GM19025 (cell line): ENCODE measurements around the gene LINGO3.

Source experiments
- ATAC-seq: cut with Tn5 transposase; IDR thresholded peaks from one replicate; pipeline ENCODE4 v1.9.1; 2021; ENCODE audit warnings: mild to moderate bottlenecking, low read depth, moderate library complexity; ENCODE audit not compliant: unreplicated experiment

The LINGO3 gene

DNA sequence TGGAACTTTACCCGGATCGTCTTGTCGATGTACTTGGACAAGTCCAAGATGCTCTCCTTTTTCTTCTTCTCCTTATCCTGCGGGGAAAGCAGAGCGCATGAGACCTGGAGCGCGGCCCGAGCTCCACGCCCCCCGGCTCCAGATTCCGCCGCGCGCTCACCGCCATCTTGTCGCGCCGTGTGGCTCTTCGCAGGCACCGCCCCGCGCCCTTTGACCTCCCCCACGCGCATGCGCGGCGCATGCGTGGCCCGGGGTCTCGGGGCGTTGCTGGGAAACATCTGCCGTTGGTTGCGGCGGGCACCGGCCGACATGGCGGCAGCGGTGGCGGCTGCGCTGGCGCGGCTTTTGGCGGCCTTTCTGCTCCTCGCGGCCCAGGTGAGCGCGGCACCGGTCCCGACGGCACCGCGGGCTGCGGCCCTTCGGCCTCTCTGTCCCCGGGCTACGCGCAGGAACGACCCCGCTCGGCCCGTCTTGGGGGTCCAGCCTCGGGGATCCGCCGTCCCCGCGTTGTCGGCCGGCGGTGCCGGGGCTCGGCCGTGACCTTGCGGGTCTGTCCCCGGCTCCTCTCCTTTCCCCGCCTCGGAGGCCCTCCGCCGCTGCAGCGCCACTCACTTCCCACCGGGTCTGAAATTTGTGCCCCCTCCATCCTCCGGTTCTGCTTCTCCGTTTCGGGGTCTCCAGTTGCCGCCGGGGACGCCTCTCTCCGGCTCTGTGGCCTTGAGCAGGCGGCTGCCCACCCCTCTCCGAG, 20.6 kb upstream of the LINGO3 start, which contains the start of the genes LSM7 and SPPL2B:
LSM7 (minus strand) TSS at position 186 of the 748 bp plus-strand sequence; CDS start at position 166, 20 bp downstream.
SPPL2B (plus strand) TSS at position 284 of the 748 bp plus-strand sequence; CDS start at position 310, 26 bp downstream.
- ATAC-seq, result peak; percentile 56

DNA sequence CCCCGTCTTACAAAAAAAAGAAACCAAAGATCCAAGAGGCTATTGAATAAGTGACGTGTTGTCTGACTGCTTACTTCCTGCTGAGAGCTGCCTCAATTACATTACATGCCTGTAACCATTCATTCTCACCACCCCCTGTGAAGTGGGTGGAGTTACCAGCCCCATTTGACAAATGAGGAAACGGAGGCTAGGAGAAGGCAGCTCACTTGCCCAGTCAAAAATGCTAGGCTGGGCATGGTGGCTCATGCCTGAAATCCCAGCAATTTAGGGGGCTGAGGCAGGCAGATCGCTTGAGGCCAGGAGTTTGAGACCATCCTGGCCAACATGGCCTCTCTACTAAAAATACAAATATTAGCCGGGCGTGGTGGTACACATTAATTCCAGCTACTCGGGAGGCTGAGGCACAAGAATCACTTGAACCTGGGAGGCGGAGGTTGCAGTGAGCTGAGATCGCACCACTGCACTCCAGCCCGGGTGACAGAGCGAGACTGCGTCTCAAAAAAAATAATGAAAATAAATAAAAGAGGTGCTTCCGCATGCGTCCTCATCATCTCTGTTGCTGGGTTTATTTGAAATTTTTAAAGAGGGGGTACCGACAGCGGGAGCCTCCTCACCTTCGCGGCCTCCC, 19.9 kb upstream of the LINGO3 start:
- no peak for ATAC-seq

DNA sequence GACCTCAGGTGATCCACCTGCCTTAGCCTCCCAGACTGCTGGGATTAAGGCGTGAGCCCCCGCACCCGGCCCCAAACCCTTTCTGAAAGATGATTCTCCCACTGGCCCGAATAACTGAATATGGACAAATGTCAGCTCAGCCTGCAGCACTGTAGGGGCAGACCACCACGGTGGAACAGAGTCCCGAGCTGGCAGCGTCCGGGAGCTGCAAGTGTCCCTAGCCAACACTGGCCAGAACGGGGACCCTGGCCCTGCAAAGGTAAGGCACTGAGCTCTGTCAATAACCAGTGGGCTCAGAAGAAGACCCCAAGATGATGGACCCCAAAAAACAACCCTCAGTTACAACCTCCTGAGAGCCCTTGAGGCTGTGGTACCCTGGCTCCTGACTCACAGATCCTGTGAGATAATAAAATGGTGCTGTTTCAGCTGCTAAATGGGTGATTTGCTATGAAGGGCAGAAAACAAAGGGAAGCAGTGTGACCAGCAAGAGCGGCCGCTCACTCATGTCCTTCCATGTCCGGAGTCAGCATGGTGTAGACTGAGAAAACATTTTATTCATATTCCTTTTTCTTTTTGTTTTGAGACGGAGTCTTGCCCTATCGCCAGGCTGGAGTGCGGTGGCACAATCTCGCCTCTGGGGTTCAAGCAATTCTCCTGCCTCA, 18.9 kb upstream of the LINGO3 start:
- ATAC-seq, result no peak

DNA sequence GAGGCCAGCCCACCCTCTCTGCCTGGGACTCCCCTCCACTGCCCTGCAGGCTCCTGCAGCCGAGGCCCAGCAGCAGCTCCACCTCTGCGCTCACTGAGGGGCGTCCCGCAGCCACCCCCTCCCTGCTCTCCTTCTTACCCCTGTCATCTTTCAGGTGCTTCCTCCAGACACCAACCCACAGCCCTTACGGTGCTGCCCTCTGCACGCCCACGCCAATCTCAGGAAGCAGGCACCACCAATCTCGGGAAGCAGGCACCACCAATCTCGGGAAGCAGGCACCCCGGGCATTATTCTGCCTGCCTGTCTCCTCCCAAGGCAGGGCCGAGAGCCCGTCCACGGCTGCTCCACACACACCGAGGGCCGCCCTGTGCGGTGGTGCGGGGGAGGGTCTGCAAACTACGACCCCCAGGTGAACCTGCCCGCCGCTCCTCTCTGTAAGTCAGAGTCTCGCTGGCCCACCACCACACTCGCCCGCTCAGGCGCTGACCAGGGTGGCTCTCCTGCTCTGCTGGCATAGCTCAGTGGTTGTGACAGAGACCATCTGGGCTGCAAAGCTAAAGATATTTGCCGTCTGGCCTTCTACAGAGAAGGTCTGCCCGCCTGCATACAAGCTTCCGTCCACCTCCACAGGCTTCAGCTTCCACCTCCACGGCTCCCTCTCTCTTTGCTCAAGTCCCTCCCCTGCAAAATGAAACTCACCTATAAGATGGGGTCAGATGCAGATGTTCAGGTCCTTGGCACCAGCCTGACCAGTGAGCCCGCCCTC, 17.5 kb upstream of the LINGO3 start:
- no peak for ATAC-seq

DNA sequence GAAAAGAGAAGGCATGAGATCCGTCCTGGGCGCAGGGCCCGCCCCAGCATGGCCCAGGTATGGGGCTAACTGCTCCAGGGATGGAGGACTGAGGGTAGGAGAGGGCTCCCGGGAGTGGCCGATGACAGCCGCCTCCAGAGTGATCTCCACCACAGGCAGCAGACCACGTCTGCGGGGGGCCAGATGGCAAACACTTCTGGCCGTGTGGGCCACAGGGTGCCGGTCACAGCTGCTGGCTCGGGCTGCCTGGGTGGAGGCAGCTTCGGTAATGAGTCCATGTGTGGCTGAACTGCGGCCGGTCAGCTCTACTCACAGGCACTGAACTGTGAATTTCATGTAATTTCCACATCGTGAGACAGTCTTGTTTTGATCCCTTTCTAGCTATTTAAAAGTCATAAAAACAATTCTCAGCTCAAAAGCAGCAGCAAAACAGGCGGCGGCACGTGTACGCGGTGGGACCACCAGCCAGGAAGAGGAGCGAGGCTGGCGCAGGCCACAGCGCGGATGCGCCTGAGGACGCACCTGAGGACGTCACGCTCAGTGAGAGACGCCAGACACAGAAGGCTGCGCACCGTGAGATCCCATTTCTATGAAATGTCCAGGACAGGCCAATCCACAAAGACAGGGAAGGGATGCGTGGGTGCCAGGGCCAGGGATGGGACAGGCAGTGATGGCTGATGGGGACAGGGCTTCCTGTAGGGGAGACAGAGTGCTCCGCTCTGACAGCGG, 16.4 kb upstream of the LINGO3 start:
- no peak for ATAC-seq

DNA sequence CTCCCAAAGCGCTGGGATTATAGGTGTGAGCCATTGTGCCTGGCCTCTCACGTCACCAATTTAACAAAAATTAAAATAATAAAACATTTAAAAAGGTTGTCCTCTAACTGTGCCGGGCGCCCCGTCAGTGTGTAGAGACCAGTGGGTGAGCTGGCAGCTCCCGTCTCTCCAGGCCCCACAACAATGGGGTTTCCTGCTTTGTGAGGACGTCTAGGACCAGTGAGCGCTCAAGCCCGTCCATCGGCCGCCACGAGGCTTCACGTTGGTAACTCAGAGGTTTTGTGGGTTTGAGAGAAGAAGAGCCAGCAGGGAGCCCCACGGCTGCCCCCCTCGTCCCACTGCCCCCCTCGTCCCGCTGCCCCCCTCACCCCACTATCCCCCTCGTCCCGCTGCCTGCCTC, 15.8 kb upstream of the LINGO3 start:
- no peak for ATAC-seq

DNA sequence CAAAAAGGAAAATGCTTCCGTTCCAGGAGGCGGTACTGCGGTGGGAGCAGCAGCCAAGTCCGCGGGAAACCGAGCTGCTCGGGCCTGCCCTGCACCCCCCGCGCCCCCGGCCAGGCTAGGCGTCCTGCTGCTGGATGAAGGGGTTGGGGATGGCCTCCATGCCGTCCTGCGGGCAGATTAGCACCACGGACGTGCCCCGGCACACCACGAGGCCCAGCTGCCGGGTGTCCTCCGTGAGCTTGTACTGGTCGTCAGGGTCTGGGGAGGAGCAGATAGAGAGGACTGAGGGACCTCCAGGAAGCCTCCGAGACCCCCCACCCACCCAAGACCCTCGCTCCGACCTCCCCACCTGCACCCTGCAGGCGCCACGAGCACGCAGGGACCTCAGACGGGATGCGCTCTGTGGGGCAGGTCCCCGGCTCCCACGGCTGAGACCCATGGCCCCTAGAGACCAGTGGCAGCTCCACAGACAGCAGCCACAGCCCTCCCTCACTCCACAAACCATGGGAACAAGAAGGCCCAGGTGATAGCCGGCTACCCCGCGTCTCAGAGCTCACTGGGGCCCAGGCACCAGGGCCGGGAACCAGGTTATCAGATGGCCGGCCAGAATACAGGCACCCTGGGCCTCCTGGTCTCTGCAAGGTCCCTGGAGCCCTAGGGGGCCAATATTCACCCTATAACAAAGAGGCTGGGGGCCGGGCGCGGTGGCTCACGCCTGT, 13.8 kb upstream of the LINGO3 start:
- ATAC-seq, result no peak

DNA sequence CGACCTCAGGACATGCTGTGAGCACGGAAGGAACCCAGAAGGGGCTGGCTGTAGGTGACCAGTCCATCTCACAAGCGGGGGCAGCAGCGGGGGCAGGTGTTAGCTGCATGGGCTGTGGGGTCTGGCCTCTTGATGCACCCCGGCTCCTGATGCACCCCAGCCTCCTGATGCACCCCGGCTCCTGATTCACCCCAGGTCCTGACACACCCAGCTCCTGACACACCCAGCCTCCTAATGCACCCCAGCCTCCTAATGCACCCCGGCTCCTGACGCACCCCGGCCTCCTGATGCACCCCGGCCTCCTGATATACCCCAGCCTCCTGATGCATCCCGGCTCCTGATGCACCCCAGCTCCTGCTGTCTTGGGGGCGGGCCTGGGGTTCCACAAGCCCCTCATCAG, 13.0 kb upstream of the LINGO3 start:
- ATAC-seq, result no peak

DNA sequence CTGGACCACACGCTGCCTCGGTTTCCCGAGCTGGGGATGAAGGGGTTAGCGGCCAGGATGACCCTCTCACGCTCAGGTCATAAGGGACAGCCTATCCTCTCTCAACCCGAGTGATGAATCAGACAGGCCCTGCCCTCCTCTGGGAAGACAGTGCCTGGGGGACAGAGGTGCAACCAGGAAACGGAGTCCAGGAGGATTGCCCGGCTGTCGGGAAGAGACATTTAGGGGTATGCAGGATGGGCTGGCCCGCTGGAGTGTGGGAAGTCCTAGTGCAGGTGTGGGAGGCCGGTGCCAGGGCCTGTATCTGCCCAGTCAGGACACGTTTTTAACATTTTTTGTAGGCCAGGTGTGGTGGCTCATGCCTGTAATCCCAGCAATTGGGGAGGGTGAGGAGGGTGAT, 12.1 kb upstream of the LINGO3 start:
- ATAC-seq, result no peak

DNA sequence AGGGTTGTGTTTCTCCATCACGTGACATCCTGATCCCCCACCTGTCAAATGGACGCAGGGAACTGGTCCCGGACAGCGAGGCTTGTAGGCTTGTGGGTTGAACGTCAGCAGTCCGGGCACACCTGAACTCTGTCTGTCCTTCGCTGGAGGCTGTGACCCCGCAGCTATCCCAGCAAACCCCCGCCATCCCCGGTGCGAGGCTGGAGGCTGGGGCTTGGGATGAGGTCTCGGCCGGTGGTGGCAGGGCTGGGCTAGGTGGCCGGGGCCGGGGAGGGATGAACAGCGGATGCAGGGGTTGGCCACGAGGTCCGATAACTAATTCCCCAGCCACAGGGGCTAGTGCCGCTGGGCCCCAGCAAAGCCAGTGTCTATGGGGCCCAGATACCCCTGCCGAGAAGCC, 11.6 kb upstream of the LINGO3 start:
- no peak for ATAC-seq

DNA sequence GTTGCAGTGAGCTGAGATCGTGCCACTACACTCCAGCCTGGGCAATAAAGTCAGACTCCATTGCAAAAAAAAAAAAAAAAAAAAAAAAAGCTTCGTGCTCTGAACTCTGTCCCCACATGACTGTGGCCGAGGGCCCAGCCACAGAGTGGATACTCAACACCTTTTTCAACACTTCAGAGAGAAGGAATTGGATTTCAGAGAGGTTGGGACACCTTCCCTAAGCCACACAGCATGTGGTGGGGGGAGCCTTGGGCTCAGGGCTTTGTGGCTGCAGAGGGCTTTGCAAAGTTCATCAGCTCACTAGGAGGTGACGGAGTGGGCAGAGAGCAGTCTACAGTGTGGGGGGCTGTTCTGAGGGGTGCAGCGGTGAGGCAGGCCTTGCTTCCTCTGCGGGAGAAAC, 11.0 kb upstream of the LINGO3 start:
- ATAC-seq, result no peak

DNA sequence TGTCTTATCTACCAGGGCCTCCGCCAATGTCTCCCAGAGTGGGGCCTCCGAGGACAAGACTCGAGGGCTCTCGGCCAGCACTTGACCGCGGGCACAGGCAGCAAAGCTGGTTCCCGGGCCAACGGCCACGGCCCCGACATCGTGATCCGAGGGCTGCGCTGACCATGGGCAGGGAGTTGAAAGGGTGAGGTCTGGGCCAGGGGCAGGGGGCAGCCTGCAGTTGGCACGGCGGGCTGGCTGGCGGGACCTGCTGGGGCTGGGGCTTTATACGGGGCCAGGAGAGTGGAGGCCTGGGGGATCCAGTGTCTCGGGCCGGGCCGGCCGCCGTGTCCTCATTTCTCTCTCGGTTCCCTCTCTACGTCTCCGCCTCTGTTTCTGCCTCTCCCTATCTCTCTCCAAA, 9.8 kb upstream of the LINGO3 start:
- no peak for ATAC-seq

DNA sequence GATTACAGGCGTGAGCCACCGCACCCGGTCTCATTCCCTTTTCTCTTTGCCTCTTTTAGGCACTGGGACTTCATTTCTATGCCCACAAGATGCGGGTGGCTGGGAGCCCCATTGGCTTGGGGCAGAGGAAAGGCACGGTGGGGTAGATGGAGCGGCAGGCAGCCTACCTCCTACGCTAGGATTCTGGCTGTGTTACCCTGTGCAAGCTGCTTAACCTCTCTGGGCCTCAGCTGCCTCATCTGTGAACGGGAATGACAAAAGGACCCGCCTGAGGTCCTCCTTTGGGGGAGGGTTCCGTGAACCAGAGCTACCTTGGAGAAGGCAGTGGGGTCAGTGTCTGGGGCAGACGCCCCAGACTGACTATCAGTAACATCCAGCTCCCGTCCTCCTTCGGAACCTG, 9.3 kb upstream of the LINGO3 start:
- ATAC-seq, result no peak

DNA sequence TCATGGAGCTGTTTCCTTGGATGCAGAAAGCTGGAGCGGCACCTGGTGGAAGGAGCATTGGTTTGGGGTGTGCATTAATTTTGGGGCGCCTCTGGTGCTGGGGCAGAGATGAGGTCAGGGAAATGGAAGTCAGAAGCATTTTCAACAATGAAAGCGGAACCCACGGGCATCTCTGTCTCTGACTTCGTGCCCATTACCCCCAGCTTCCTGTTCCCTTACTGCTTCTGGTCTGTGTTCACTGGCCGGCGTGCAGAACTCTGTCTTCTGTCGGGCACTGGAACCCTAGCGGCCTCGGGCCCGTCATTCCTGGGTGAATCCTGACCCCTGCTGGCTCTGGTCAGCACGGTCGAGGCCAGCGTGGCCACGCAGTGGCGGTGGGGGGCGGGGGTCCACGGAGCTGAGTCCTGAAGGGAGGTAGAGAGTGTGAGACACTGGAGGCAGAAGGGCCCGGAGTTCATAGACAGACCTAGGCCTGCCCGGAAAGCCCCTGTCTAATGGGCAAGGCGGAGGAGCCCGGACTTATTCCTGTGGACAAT, 7.9 kb upstream of the LINGO3 start:
- ATAC-seq, result no peak

DNA sequence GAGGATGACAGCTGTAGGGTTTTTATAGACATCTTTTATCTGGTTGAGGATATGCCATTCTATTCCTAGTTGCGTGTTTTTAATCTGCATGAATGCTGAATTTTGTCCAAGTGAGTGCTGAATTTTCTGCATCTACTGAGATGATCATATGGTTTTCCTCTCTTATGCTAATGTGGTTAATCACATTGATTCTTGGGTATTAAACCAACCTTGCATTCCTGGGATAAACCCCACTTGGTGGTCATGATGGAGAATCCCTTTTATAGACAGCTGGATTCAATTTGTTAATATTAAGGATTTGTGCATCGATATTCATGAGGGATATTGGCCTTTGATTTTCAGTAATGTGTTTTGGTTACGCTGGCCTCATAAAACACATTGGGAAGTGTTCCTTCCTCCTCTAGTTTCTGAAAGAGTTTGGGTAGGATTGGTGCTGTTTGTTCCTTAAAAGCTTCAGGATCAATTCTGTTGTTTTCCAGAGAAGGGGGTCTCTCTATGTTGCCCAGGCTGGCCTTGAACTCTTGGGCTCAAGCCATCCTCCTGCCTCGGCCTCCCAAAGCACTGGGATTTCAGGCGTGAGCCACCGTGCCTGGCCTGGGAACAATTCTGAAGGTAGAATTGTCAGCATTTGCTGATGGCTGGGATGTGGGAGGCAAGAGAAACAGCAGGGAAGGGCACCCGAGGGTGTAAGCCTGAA, 7.3 kb upstream of the LINGO3 start:
- ATAC-seq, result no peak

DNA sequence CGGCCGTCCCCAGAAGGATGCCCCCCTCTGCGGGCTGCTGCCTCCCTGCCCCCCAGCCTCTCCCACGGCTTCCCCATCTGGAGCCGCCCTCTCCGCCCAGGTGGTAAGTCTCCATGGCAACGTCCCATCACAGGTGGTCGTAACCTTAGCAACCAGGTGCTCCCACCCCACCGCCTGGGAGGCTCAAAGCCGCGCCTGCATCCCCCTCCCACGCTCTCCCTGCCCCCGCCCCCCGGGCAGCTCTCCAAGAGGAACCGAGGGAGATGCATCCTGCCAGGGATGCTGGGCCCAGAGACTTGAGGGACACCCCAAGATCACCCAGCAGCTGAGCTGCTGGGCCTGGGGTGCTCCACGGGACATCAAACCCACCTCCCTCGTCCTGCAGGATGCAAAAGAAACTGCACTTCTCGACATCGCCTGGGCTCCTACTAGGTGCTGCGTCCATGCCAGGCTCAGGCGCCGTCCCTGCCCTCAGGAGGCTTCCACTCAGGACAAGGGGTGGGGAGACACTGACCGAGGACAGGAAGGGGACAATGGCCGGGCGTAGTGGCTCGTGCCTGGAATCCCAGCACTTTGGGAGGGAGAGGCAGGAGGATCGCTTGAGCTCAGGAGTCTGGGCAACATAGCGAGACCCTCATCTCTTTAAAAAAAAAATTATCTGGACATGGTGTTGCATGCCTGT, 5.0 kb upstream of the LINGO3 start:
- ATAC-seq, result no peak

DNA sequence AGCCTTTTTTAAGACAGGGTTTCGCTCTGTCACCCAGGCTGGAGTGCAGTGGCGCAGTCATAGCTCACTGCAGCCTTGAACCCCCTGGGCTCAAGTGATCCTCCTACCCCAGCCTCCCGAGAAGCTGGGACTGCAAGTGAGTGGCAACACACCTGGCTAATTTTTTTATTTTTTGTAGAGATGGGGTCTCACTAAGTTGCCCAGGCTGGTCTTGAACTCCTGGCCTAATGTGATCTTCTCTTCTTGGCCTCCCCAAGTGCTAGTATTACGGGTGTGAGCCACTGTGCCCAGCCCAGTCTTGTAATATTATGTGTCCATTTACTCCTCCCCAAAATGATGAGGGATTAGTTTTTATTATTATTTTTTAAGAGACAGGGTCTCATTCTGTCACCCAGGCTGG, 3.1 kb upstream of the LINGO3 start:
- no peak for ATAC-seq

DNA sequence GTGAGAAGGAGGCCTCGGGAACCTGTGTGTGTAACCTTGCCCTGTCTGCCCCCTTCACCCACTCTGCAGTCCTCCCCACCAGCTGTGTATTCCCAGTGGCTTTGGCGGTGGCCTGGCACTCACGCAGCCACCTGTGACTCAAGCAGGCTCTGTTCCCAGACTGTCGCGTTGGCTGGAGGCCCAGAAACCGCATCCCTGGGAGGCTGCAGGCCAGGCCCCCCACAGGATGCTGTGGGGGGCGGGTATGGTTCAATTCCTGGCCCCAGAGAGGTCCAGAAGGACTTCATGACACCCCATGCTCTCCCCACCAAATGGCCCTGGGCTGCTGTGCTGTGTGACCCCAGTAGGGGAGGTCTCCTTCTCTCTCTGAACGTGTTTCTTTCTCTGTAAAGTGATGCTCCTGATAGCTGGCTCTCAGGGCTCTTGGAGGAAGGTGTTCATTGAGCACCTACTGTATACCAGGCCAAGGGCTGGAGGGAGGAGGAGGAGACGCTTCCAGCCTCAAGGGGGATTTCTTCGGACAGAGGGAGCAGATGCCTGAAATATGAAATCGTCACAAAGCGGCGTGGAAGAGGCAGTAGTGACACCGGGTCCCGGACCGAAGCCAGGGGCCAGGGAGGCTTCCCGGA, 1.9 kb upstream of the LINGO3 start:
- ATAC-seq, result no peak
